ENCODE results near the gene PPIF. TPM values are rescaled to one million over a fixed set of nuclear protein-coding genes. Genes with fewer than 3 reads are reported as not detected.

PPIF gene
- total and polyA plus RNA-seq, 2 donors (not counting 3 experiments of a cell fraction or from before 2014, with no cell fraction given): 50.7 to 51.2 TPM

DNA sequence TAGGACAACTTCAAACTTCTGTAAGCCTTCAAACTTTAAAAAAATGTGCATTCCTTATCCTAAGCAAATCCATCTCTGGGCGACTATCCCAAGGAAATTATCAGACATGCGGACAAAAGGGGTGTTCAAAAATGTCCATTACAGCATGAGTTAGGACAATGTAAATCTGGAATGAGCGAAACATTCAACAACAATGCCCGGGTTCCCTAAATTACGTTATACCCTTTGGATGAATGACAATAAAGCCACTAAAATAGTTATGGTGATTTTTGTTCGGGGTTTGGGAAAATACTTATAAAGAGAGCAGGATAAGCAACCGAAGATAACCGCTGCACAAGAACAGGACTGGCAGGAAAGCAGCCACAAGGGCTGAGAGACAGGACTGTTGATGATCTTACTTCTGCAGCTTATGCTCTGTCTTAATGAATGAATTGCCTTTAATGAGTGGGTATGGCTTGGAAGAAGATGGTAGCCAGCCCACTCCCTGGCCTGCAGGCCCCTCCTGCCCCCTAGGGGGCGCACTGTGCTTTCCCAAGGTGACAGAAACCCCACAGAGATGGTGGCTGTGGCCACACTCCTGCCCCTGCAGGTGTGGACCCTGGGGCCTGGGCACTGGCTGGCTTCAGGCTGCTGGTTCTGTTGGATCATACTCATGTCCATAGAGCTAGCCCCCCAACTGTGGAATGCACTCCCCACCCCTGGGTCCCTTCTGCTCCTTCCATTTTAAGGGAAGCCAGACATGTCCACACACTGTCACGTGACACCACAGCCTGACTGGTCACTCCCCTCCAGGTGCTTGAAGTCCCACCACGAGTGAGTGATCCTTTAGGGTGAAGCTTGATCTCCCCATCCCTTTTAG is 53.1 kb downstream of the PPIF start:
- POLR2A ChIA-PET: no interaction called here
- no TSS peak for BruUV-seq (replicated peaks)
- Histone ChIP-seq H3K4me3 (replicated peaks in 1 of 3; ENCODE audit: insufficient read depth in 1 of 3, low read depth in 1 of 3, low read length in 3 of 3) (no peak overlapping the region), H2AFZ (ENCODE audit: low read depth, low read length) (no peak overlapping the region), H3K27me3 (ENCODE audit: control insufficient read depth in 2 of 2, insufficient read depth in 2 of 2, low read length in 2 of 2) (no peaks in the 10 kb centered on the region), H3K9me3 (replicated peaks; ENCODE audit: control insufficient read depth, insufficient read depth, low read length) (no peaks in the 10 kb centered on the region), H3K4me1 (ENCODE audit: control insufficient read depth, extremely low read depth, insufficient read depth, low read length) (peaks cover 26% of the 10 kb centered on the region), H3K9ac (replicated peaks; ENCODE audit: extremely low read depth, insufficient read depth, low read length) (no peak overlapping the region), H3K27ac (ENCODE audit: insufficient read depth, low read depth, low read length) (no peak overlapping the region), H3K36me3 (ENCODE audit: control insufficient read depth in 2 of 2, extremely low read depth in 1 of 2, insufficient read depth in 2 of 2, low read length in 2 of 2) (no peaks in the 10 kb centered on the region), H3K79me2 (ENCODE audit: control insufficient read depth, insufficient read depth, low read length) (no peaks in the 10 kb centered on the region), H3K4me2 (ENCODE audit: insufficient read depth, low read length) (no peak overlapping the region), H3K9me1 (replicated peaks; ENCODE audit: control insufficient read depth, extremely low read depth, insufficient read depth, low read length) (no peaks in the 10 kb centered on the region), H4K20me1 (replicated peaks; ENCODE audit: control insufficient read depth, extremely low read depth, insufficient read depth, low read length) (no peaks in the 10 kb centered on the region)
- DNase-seq (ENCODE audit: low read depth, low spot score) (no peak), FAIRE-seq (no peak)
- TF ChIP-seq MYC (IDR thresholded peaks at IDR 0.05; ENCODE audit: low read depth, low read length): no peak
- TF ChIP-seq, protein P1, sequence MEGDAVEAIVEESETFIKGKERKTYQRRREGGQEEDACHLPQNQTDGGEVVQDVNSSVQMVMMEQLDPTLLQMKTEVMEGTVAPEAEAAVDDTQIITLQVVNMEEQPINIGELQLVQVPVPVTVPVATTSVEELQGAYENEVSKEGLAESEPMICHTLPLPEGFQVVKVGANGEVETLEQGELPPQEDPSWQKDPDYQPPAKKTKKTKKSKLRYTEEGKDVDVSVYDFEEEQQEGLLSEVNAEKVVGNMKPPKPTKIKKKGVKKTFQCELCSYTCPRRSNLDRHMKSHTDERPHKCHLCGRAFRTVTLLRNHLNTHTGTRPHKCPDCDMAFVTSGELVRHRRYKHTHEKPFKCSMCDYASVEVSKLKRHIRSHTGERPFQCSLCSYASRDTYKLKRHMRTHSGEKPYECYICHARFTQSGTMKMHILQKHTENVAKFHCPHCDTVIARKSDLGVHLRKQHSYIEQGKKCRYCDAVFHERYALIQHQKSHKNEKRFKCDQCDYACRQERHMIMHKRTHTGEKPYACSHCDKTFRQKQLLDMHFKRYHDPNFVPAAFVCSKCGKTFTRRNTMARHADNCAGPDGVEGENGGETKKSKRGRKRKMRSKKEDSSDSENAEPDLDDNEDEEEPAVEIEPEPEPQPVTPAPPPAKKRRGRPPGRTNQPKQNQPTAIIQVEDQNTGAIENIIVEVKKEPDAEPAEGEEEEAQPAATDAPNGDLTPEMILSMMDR (IDR thresholded peaks at IDR 0.05; ENCODE audit: extremely low read depth in 1 of 2, insufficient read depth in 1 of 2, low read depth in 1 of 2, low read length in 2 of 2): peak; percentile 75 to 86
- intact Hi-C loops (cut with micrococcal nuclease): loop anchor here (1.0 to 5.0 kb wide), 3 partner anchors 53 to 87 kb away; partner anchors contain the start of gene PPIF
- dilution Hi-C loops (cut with MboI; ENCODE audit: extremely low pct_ligation_motif_present, low sequenced_read_pairs): no loop called here
- CTCF ChIA-PET: interaction anchor here (0.7 to 3.2 kb wide), 12 partner anchors 9 to 87 kb away, joined by 3 to 19 read pairs (median 4); no protein-coding TSS in a partner anchor
